Fibroblast of the aortic adventitia (primary cell): ENCODE data around the gene NANS. TPM values are rescaled to one million over a fixed set of nuclear protein-coding genes. Genes with fewer than 3 reads are reported as not detected.
"Not testable (repeated sequence)": the region's sequence is repeated elsewhere in the genome, so short reads cannot be mapped to it uniquely, and the experiment has no call there.

Source experiments
- DNase-seq: peaks from one replicate; pipeline ENCODE4 v3.0.0-alpha.2; 2010; ENCODE audit warnings: low read depth
- H3K4me3 ChIP-seq: 2 replicates; pipeline ENCODE4 v1.5.1; 2011; ENCODE audit warnings: low read depth, mild to moderate bottlenecking, control low read depth, low read length, moderate library complexity
- CTCF ChIP-seq: IDR thresholded peaks from 2 replicates; pipeline ENCODE4 v1.5.1; 2011; ENCODE audit warnings: mild to moderate bottlenecking, low read length, control low read depth, inconsistent platforms; ENCODE audit not compliant: insufficient read depth
- small RNA-seq: library from RNA; depleted of rRNA; stranded (forward); fragments of <200 nt; gene quantifications from one replicate; pipeline ENCODE3, GENCODE V24; 2012
- total RNA-seq: library from RNA; depleted of rRNA; stranded (reverse); fragments of >200 nt; gene quantifications from 2 replicates; pipeline ENCODE4 v1.2.3, GENCODE V29; 2012; ENCODE audit warnings: low replicate concordance

NANS gene
- total RNA-seq, 1 donor: 62.5 TPM

GRCh38 chr9:98129451-98129881 lies 72.9 kb downstream of the NANS start:
- H3K4me3 ChIP-seq: no peak overlapping the region
- no peak for DNase-seq
- TF ChIP-seq CTCF: no peak

DNA sequence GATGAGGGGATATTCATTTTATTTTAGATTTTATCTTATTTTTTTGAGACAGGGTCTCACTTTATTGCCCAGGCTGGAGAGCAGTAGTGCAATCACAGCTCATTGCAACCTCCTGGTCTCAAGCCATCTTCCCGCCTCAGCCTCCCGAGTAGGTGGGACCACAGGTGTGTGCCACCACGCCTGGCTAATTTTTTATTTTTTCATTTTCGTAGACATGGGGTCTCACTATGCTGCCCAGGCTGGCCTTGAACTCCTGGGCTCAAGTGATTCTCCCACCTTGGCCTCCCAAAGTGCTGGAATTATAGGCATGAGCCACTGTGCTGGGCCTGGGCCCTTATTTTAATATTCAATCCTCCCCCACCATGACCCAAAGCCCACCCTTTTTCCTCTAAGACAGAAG lies 73.5 kb downstream of the NANS start:
- not testable (repeated sequence) for H3K4me3 ChIP-seq, DNase-seq

DNA sequence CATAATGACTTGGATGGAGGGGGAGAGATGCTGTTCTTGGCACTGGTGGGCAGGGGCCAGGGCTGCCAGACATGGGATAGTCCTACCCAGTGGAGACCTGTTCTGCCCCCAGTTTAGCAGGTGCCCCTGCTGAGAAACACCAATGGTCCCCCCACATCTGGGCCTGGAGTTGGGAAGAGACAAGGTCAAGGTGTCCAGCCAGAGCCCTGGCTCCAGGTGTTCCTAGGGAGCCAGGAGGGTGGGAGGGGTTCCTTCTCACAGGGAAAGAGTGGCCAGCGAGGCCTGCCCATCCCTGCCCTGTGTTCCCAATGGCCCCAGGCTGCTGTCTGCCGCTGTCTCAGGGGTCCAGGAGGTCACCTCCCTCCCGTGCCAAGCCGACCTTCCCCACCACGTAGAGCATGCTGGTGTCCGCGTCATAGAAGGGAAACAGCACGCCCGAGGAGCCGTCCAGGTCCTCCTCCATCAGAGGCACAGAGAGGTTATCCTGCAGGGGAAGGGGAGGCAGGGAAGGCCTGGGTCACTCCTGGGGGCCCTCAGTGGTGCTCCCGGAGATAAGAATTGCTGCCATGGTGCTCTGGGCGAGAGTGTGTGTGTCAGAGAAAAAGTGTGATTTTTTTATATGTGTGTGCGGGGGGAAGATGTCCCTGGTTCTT lies 74.2 kb downstream of the NANS start:
- no peak for TF ChIP-seq CTCF
- H3K4me3 ChIP-seq: no peak overlapping the region
- no peak for DNase-seq

DNA sequence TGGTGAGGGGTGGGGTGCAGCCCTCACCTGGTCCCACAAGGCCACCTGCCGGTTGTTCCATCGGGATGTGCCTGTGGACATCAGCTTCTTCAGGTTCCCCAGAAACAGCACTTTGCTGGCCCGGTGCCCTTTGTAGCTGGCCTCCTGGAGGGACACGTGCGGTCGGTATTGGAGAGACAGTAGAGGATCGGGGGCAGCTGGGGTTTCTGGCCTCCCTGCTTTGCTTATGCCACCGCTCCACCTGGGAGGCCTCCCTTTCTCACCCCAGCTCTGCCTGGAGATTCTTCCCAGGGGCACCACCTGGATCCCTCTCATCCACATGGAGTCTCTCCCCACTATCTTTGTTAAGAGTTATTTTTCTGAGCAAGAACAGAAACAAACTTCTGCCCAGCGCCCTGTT lies 75.6 kb downstream of the NANS start:
- no peak for TF ChIP-seq CTCF
- DNase-seq: no peak
- H3K4me3 ChIP-seq: no peak overlapping the region

Small RNA genes lying within 50 kb of the gene (small RNA-seq; reads per million reads assigned to genes)
- gene RF00017: not detected
- gene RNU6-918P: not detected

Other genes with a start within 250 kb of the NANS start
- gene FOXE1, start 203.5 kb upstream of the NANS start, total RNA-seq: not detected in 2 replicates
- gene TRMO, start 134.2 kb upstream of the NANS start, total RNA-seq: 15.1 and 15.7 TPM in 2 replicates
- not detected in 2 replicates for gene HEMGN, start 118.6 kb upstream of the NANS start, total RNA-seq
- gene ANP32B, start 73.4 kb upstream of the NANS start, total RNA-seq: 17.0 and 149 TPM in 2 replicates
- gene TRIM14, start 62.5 kb downstream of the NANS start, total RNA-seq: 0.81 and 2.0 TPM in 2 replicates
- gene CORO2A, start 135.9 kb downstream of the NANS start, total RNA-seq: 0.36 and 0.57 TPM in 2 replicates
- gene TBC1D2, start 198.9 kb downstream of the NANS start, total RNA-seq: 15.9 and 20.7 TPM in 2 replicates